K562 (cell line): ENCODE measurements around the gene AGAP3.

Experiments
- SNIP1 ChIP-seq: fragments of 450-650 bp; IDR thresholded peaks from 2 replicates; pipeline ENCODE4 v1.7.1; 2017; ENCODE audit warnings: low read depth, mild to moderate bottlenecking
- ZFP36 ChIP-seq: fragments of 150-350 bp; IDR thresholded peaks from 2 replicates; pipeline ENCODE4 v1.6.1; 2018; ENCODE audit warnings: low read length, low read depth; ENCODE audit not compliant: partially characterized antibody
- TF ChIP-seq, protein P1 (sequence below): sonication (generic); formaldehyde crosslinking; IDR thresholded peaks from 2 replicates; pipeline ENCODE4 v1.8.1; 2022; ENCODE audit warnings: missing genetic modification reagents

DNA sequence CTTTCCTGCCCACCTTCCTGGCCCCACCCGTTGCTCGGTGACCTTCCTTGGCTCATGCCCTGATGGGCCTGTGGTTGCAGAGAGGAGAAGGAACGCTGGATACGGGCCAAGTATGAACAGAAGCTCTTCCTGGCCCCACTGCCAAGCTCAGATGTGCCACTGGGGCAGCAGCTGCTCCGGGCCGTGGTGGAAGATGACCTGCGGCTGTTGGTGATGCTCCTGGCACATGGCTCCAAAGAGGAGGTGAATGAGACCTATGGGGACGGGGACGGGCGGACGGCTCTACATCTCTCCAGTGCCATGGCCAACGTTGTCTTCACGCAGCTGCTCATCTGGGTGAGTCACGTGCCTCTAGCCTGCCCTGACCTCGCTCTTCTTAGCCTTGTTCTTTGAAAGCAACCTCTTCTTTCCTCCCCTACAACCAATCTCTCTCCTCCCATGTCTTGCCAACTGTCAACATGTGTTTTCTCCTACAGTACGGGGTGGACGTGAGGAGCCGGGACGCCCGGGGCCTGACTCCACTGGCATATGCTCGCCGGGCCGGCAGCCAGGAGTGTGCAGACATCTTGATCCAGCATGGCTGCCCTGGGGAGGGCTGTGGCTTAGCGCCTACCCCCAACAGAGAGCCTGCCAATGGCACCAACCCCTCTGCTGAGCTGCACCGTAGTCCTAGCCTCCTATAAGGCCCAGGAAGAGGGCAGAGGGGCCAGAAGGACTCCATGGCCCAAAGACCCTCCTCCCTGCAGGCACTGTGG is 57.2 kb downstream of the AGAP3 start:
- no peak for TF ChIP-seq SNIP1
- TF ChIP-seq ZFP36 = no peak
- TF ChIP-seq, protein P1, sequence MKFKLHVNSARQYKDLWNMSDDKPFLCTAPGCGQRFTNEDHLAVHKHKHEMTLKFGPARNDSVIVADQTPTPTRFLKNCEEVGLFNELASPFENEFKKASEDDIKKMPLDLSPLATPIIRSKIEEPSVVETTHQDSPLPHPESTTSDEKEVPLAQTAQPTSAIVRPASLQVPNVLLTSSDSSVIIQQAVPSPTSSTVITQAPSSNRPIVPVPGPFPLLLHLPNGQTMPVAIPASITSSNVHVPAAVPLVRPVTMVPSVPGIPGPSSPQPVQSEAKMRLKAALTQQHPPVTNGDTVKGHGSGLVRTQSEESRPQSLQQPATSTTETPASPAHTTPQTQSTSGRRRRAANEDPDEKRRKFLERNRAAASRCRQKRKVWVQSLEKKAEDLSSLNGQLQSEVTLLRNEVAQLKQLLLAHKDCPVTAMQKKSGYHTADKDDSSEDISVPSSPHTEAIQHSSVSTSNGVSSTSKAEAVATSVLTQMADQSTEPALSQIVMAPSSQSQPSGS = no peak
